NCI-H2107 (cell line): ENCODE measurements around the gene CHCHD3.
A peak's percentile ranks its signal among the peaks of the same experiment; 100 is the strongest.

Experiments
- DNase-seq: peaks from one replicate; lab custom pipeline; 2025; lab: John Stamatoyannopoulos, UW

Gene CHCHD3

DNA sequence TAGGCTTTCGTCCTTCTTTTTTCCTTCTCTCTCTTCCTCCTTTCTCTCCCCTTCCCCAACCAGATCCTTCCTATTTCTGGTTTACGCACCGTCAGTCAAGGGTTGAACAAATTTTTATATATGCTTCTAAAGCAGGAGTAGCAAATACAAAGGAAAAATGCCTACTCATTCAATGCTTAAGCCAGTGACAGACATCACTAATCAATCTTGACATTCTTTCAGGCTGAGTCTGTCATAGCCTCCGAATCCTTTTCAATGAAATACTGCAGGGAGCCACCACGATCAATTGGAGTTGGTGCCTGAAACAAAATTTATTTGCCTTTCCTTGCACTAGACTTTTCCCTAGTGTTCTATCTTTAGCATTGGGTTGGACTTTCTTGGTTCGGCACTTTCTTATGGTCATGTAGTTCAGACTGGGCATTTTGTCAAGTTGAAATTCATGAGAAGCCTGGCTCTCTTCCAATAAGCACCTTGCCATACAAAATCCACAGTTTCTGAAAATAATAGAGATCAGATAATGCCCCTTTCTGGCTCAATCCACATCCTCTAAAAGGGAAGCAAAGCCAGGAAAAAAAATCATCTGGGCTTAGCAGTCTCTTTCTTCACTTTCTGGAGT, 266.1 kb downstream of the CHCHD3 start:
- DNase-seq, result no peak

DNA sequence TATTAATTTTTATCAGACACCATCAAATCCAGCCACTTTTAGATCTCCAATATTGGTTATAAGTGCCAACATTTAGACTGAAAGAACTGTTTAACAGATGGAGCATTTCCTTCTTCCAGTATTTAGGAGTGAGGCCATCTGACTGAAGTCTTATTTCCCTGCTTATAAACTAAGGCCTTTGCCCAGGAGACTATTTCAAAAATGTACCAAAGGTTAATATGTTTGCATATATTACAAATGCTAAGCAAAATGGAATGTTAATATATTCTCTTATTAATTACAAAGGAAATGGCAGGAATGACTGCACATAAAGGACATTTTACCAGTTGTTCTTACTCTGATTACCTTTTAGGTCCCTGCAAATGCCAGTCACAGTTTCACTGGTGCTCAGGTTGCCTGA, 266.8 kb downstream of the CHCHD3 start:
- DNase-seq, result no peak

DNA sequence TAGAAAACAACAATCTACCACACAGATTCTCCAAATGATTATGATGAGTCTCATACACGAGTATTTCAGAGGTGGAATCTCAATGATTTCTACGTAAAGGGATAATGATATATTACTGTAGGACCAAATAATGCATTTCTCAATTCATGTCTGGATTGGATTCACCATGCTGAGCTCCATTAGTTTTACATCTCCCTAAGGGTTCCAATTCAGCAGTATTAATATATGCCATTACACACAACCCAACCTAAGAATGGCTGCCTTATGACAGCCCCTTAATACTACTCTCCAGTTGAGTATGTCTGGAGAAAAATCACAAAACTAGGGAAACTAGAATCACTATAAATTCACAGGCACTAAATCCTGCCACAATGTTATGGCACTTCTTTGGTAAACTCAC, 271.3 kb downstream of the CHCHD3 start:
- no peak for DNase-seq

DNA sequence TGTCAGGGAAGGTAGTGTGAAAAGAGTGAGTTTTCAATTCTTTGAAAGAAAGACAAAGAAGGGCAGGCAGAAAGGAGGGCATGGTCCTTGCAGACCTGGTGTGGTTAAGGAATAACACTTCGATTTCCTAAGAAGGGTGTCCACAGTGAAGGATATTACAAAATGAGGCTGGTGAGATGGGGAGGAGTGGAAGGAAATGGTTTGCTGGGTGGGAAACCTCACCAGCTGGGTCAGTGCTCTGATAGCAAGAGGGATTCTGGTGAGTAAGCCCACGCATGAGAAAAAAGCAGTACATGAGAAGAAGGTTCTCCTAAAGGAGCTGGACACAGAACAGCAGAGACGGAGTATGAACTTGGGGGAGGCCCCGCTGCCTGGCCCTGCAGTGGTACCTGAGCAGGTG, 275.1 kb downstream of the CHCHD3 start:
- no peak for DNase-seq

DNA sequence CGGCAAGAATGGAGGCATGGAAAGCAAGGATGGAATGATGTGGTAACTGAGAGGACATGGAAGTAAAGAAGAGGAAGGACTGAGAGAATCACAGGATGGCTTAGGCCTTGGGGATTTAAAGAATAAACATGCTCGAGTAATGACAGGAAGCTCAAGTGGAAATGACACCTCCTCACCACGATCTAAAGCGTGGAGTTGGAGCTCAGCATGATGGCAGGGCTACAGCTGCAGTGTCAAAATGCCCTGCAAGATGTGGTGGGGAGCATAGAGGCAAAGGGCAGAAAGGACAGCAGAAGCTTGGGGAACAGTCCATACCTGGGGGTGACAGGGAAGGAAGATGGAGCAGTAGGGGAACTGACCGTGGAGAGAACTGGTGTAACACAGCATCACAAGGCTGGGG, 276.1 kb downstream of the CHCHD3 start:
- DNase-seq, result no peak

DNA sequence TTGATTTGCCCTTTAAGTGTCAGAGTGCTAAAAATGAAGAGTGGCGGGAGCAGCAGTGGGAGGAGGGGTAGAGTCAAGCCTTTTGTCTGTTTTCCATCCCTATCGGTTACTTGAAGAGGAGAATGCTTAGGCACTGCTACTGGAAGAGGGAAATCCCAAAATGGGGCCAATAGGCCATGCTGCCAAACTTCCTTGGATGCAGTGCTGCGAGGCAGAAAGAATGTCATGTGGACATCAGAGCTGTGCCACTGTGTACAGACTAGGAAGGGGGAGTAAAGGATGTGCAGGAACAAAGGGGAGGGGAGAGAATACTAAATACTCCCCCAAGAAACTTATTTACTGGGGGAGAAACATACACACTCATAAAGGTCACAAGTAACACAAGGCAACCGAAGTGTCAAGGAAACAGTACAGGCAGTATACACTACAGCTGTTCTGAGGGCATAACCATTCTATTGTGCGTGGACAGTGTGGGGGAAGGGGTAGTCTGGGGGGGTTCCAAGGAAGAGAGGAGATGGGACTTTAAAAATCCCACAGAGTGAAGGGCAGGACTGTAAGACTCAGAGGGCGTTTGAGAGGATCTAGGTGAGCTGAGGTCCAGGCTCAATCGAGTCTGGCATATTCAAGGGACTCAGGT, 276.9 kb downstream of the CHCHD3 start:
- no peak for DNase-seq

DNA sequence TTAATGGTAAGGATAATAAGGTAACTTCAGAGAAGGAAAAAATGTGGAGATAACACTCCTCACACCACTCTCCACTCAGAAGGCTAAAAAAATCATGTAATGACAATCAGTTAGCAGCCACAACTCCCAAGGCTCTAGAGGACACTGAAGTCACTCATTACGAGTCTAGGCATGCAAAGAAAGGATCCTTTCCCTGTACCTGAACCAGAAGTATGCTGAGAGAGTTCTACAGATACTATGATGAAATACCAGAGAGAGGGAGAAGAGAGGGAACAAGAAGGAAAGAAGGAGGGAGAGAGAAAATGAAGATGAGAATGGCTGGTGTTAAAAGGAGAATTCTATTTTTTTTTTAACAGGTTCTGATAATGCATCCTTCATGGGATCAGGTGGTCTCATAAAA, 281.4 kb downstream of the CHCHD3 start:
- DNase-seq, result no peak

DNA sequence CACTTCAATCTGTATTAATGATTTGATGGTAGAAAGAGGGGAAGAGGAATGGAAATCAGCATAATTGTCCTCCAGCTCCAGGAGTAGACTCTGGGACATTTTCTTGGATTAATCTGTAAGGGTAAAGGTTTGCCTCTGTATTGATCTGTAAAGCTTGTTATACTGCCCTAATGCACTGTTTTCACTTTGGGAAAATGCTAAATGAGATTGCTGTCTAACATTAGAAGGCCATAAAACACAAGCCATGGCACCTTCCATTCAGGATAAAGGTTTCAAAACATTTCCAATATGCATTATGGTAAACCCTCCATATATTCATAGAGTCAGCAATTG, 282.8 kb downstream of the CHCHD3 start:
- DNase-seq, result no peak

DNA sequence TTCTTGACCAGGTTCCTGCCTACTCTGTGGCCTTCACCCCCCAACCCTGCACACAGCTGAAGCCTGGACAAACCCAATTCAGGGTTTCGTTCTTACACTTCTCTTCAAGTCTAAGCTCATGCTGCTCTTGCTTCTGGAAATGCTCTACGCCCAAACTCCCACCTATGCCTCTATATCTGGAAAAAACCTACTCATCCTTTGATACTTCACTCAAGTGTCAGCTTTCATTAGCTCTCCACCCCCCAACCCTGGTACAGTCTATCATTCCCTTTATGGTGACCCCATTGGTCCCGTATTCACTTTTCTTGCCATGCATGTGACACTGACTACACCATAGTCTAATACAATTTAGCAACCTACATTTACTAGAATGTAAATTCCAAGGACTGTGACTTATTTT, 284.7 kb downstream of the CHCHD3 start:
- DNase-seq, result no peak

DNA sequence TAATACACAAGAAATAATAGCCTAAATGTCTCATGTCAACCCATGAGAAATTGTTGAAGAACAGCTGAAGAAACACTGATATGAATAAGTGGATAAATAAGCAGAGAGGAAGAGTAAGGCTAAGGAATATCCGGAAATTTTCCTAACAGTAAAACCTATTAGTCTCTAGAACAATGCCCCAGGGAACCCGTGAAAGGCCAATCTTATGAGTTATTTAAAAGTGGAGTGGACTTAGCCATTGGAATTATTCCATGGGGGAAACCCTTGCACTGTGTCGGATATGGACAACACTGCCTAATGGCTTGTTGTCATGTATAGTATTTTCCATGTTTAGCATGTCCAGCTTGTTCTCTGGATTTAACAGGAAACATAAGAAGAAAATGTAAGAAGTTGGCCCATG, 288.4 kb downstream of the CHCHD3 start:
- no peak for DNase-seq

DNA sequence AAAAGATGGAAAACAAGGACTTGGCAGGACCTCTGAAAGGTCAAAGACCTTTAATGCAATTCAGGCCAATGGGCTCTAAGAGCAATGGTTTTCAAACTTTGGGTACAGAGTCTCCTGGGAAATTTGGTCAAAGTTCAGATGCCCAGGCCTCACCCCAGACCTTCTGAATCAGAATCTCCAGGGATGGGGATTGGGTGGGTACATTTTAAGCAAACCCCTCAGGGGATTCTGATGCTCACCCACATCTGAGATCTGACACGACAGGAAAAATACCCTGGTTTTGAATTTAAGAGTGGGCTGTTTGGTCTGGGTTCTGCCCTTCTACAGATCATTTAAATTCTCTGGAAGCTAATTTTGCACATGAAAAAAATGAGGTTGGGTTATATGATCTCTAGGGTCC, 290.9 kb downstream of the CHCHD3 start:
- DNase-seq, result no peak

DNA sequence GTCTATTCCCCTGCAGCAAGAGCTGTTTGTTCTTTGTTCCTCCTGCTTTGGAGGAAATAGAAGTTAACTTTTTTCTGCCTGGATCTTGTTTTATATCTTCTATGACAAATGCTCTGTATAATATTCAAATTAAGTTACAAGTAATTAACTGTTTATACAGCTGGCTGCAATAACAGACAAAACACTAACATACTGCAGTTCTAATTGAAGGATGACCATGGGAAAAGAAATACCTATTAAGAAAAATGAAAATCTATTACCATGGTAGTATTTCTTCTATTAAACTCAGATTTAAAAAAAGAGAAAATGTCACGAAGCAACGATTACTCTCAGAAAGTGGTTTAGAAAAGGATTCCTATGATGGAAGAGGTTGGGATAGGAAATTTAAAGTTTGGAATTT, 291.8 kb downstream of the CHCHD3 start:
- no peak for DNase-seq

DNA sequence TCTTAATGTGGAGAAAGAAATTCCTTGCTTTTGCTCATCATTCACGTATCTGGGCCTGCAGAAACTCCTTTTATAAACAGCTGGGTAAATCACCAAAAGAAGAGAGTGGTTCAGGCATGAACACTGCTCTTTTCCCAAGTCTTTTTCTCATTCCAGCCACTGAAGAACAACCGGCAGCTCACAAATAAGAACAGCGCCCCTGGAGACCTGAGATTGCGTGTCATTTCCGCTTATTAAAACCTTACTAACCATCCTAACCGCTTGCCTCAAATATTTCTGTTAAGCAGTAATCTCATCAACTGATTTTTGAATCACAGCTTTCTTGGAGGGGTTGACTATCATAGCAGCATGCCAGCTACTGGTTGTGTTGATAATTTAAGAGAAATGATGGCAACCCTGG, 292.6 kb downstream of the CHCHD3 start:
- DNase-seq, result no peak

DNA sequence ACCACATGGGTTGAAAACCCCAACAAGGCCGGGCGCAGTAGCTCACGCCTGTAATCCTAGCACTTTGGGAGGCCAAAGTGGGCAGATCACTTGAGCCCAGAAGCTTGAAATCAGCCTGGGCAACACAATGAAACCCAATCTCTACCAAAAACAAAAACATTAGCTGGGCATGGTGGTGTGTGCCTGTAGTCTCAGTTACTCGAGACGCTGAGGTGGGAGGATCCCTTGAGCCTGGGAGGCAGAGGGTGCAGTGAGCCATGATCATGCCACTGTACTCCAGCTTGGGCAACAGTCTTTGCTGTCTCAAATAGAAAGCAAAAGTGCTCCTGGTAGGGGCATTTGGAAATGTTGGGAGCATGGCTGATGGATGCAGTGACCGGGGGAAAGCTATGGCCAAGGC, 296.0 kb downstream of the CHCHD3 start:
- no peak for DNase-seq

DNA sequence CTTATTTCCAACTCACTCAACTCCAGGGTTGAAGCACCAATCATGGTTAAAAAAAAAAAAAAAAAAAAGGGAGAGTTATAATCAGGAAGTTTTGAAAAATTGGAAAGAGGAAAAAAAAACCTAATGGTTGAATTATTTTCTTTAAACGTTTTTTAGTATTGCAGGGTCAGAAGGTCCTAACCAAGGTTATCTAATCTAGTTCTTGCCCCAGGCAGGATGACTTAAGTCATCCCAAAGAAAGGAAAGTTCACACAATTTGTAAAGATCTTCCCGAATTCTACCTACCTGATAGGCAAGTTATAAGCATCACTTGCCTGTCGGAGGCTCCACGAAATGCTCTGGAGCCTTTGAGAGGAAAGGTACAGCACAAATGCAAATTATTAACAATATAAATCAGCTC, 297.5 kb downstream of the CHCHD3 start:
- DNase-seq, result no peak

DNA sequence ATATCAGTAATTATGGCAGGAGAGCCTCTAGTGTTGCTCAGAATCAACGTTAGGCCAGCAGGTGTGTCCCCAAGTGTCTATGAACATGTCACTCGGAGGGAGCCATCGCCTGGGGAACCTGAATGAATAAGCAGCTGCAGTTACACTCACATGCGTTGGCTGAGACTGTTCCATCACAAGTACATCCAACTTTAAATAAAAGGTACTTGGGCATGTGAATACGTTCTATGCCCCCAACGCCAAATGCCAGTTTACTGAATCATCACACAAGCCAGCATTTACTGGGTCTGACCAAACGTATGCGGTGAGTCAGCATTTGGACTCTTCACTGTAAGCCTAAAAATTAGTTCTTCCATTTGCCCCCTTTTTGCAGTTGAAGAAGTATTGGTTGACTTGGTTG, 298.1 kb downstream of the CHCHD3 start:
- DNase-seq, result no peak

DNA sequence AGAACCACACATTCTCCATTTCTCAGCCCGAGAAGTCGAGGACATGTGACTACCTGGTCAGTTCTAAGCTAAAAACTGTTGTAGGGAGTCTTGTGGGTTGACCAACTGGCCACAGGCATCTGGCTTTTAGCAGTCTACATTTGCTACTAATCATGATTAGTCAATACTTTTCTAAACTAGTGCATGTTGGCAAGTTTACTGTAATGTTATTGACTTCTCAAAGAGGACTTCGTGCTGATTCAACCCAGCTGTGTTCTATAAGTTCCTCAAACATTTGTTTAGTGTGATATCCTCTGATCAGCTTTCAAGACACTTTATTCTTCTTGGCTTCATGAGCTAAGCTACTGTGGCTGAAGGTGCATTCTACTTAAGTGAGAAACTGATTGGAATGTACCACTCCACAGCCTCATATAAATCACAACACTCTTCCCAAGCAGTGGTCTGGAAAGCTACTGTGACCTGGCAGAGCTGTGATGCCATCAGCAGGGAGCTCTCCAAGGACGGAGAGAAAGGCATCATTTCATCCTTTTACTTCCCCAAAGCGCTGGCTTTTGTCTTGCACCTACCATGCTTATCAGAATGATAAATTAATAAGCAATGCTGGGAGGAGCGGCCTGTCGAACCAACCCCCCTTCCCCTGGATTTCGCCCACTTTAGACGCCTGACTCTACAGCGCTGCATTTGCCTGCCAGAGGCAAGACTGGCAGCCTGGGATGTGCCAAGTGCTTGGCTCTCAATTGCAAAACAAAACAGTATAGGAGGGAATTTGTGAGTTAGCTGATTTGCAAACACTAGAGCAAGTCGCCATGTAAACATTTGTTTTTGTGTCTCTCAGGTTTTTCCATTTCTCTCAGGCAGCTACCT, 298.9 kb downstream of the CHCHD3 start:
- DNase-seq, result no peak

DNA sequence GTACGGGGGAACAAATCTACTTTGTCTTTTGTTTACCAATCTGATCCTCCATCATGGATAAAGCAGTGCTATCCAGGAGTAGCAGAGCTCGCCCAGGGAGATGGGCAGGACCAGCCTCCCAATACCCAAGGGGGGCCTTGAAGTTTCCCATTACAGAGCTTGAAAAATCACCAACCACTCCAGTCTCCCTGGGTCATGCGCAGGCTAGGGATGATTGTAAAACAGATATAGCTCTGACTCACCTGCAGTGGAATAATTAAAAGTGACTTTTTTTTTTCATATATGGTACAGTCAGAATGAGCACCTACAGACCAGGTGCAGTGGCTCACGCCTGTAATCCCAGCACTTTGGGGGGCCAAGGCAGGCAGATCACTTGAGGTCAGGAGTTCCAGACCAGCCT, 301.1 kb downstream of the CHCHD3 start:
- DNase-seq, result no peak

DNA sequence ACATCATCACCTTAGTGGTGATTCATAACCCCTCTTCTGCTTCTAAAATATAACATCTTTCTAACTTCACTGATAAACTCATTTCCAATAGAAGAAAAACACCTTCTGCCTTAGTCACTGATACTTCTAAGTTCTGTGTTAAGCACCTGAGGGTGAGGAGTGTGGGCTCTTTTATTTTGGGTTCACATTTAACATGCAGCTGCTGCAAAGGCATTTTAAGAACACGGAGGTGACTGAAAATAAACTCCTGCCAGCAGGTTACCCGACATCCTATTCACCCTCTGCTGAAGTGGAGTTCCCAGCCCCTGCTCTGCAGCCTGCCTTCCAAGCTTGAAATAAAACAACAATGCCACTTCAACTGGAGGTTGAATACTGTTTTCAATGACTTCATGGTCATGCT, 302.7 kb downstream of the CHCHD3 start:
- DNase-seq, result peak; percentile 68

DNA sequence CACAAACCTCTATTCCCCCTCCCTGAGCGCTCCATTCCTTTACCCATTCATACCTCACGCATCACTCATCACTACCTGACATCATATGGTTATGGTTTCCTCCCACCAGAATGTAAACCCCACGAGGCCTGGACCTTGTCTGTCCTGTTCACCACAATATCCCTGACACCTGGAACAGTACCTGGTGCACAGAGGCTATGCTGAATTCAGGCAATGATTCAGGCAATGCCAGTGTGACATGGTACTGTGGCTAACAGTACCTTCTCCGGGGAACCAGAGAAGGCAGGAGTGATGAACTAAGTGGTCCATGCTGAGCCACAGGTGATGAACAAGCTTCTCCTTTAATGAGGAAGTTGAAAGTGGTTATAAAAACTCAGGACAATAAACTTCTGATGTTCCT, 303.1 kb downstream of the CHCHD3 start:
- no peak for DNase-seq

DNA sequence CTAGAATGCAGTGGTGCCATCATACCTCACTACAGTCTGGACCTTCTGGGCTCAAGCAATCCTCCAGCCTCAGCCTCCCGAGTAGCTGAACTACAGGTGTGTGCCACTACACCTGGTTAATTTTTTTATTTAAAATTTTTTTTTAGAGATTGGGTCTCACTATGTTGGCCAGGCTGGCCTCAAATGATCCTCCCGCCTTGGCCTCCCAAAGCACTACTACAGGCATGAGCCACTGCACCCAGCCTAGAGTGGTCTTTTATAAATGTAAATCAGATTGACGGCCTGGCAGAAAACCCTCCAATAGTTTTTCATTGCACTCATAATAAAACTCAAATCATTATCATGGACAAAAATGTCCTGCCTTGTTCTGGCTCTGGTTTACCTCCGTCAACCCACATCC, 303.9 kb downstream of the CHCHD3 start:
- no peak for DNase-seq

DNA sequence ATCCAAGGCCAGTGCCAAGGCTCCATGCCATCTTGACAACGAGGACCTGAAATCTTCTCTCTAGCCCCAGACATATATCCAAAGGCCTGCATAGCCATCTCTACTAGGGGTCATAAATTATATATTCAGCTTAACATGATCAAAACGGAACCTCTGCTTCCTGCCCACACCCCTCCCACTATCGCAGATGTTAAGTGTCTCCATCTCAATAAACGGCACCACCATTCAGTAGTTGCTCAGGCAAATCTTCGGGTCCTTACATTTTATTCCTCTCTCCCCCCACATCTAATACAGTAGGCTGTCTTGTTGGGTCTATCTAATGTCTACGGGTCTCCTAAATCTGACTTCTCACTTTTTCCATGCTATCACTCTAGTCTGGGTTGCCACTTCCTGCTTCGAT, 304.5 kb downstream of the CHCHD3 start:
- DNase-seq, result no peak

DNA sequence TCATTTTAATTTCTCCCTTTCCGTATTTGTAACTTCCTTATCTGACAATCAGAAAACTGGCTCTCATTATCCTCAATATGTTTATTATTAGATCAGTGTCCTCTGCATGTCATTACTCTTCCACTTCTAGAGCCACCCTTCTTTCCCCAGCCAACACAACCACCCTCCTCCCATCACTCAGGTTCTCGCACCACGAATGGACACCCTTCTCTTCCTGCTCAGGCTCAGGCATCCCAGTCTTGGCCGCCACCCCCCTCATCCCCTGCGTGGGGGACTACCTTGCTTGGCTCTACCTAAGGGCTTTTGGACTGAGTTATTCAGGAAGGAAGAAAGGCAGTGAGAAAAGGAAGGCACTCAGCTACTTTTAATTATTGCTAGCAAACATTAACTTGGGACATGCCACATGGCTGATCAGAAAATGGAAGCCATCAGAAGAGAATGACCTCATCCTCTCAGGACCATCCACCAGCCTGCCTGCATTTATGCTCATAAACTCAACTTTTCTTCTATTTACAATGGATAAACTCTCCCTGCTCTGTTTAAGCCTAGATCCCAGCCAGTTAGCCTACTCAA, 305.8 kb downstream of the CHCHD3 start:
- DNase-seq, result no peak
